ENCODE results near the gene KDM7A. TPM values are rescaled to one million over a fixed set of nuclear protein-coding genes. Genes with fewer than 3 reads are reported as not detected.

The KDM7A gene
- total and polyA plus RNA-seq, 2 of the 4 experiments (the other 2 are of a cell fraction): 1.5 to 2.3 TPM

DNA sequence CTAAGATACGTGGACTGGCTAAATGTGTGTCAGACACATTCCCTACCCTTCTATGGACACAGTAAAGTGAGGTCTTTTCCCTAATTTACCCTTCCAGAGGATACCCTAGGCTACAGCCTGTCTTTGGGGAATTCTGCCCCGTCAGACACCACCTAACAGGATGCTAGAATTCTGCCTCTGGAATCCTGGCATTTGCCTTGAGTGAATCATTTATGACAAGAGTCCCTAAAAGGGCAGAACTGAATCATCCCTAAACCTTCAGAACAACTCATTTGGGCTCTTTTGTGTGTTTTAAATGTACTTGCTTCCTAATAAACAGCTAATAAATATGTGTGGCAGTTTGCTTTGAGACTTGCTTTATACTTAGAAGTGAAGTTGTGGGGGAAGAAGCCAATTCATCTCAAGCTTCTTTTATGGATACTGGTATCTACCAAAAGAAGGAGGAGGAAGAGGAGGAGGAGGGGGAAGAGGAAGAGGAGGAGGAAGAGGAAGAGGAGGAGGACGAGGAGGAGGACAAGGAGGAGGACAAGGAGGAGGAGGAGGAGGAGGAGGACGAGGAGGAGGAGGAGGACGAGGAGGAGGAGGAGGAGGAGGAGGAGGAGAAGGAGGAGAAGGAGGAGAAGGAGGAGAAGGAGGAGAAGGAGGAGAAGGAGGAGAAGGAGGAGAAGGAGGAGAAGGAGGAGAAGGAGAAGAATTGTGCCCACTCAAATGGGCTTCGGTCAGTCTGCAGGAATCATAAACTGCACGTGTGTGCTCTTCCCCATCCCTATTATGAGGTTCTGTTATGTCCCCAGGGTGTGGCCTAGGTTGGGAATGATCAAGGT lies 141.2 kb downstream of the KDM7A start:
- BruUV-seq (replicated peaks): no TSS peak
- dilution Hi-C loops (cut with HindIII; ENCODE audit: low sequenced_read_pairs, unreplicated experiment): no loop called here
- peaks cover 8% of the 10 kb centered on the region for H3K36me3 ChIP-seq (ENCODE audit: control insufficient read depth, insufficient read depth, low read length)
- H2AK9ac ChIP-seq (replicated peaks; ENCODE audit: low read depth, low read length, poor library complexity): no peak overlapping the region
- H4K91ac ChIP-seq (ENCODE audit: insufficient read depth, low read depth, low read length): peak overlapping the region; percentile 85
- H4K5ac ChIP-seq (ENCODE audit: low read depth, low read length): peak overlapping the region; percentile 55
- H4K20me1 ChIP-seq (ENCODE audit: insufficient read depth, low read length): no peaks in the 10 kb centered on the region
- peak overlapping the region; percentile 88 for H3K14ac ChIP-seq (replicated peaks; ENCODE audit: low read depth, low read length)
- H3K79me1 ChIP-seq (ENCODE audit: low read depth in 1 of 2, low read length in 2 of 2): peaks cover 0 to 17% of the 10 kb centered on the region in 2 experiments; a peak in 1 of 4 replicates
- H2AK5ac ChIP-seq (ENCODE audit: low read depth, low read length): peak overlapping the region; percentile 83
- no peak overlapping the region for H2AFZ ChIP-seq (replicated peaks; ENCODE audit: low read length, poor library complexity)
- peak overlapping the region; percentile 75 to 91; a peak in 3 of 4 replicates for H4K8ac ChIP-seq (ENCODE audit: low read depth in 2 of 2, low read length in 2 of 2)
- H2BK15ac ChIP-seq (ENCODE audit: low read depth, low read length): peak overlapping the region; percentile 82
- in situ Hi-C loops (cut with MboI; ENCODE audit: low sequenced_read_pairs): no loop called here
- POLR2A ChIA-PET (ENCODE audit: unreplicated experiment): interaction anchor here (0.7 kb wide), 1 partner anchor 384 kb away, joined by 34 read pairs; no protein-coding TSS in a partner anchor
- H2BK20ac ChIP-seq (ENCODE audit: low read depth, low read length): peak overlapping the region; percentile 99
- H3K9me1 ChIP-seq (ENCODE audit: insufficient read depth, low read length): peaks cover 20% of the 10 kb centered on the region
- no peak overlapping the region for H3K4me3 ChIP-seq (ENCODE audit: insufficient read depth, low read depth, low read length)
- ATAC-seq (ENCODE audit: low read depth) (peak; percentile 90), DNase-seq (peak; percentile 81)
- H3K56ac ChIP-seq (ENCODE audit: extremely low read depth, insufficient read depth, low read length): peak overlapping the region; percentile 39; the same call in 1 of the 2 replicates
- intact Hi-C loops (cut with micrococcal nuclease): no loop called here
- H2BK120ac ChIP-seq (ENCODE audit: low read depth, low read length): peak overlapping the region; percentile 97
- peak overlapping the region; percentile 69 for H2BK5ac ChIP-seq (ENCODE audit: low read depth, low read length, poor library complexity, severe bottlenecking)
- peak overlapping the region; percentile 31; the same call in 1 of the 2 replicates for H3K27ac ChIP-seq (ENCODE audit: insufficient read depth, low read length)
- peak overlapping the region; percentile 44; the same call in 1 of the 2 replicates for H3K4me2 ChIP-seq (ENCODE audit: low read depth, low read length)
- H3K9me3 ChIP-seq (ENCODE audit: control insufficient read depth, insufficient read depth, low read length): no peaks in the 10 kb centered on the region
- H3K4me1 ChIP-seq (ENCODE audit: control insufficient read depth, insufficient read depth, low read length): peaks cover 13% of the 10 kb centered on the region
- H3K23ac ChIP-seq (ENCODE audit: low read depth, low read length): peak overlapping the region; percentile 76; the same call in 1 of the 2 replicates
- peak overlapping the region; percentile 91 for H3K4ac ChIP-seq (ENCODE audit: low read depth, low read length)
- H3K27me3 ChIP-seq (ENCODE audit: control insufficient read depth, insufficient read depth, low read length): no peaks in the 10 kb centered on the region
- H3K18ac ChIP-seq (ENCODE audit: low read depth, low read length): peak overlapping the region; percentile 58; the same call in 1 of the 2 replicates
- TF ChIP-seq NFE2L2 (IDR thresholded peaks at IDR 0.05; ENCODE audit: low read depth, low read length) (no peak), BHLHE40 (IDR thresholded peaks at IDR 0.05; ENCODE audit: low read depth, low read length) (no peak), MAFK (IDR thresholded peaks at IDR 0.05; ENCODE audit: low read depth, low read length) (peak; percentile 11; the same call in 1 of the 2 replicates), FOS (IDR thresholded peaks at IDR 0.05; ENCODE audit: low read depth, low read length) (peak; percentile 38; the same call in 1 of the 2 replicates), RAD21 (IDR thresholded peaks at IDR 0.05; ENCODE audit: low read length) (no peak), RFX5 (IDR thresholded peaks at IDR 0.05; ENCODE audit: low read depth, low read length) (no peak), CHD1 (IDR thresholded peaks at IDR 0.05; ENCODE audit: low read depth, low read length) (no peak)
- CTCF ChIA-PET: no interaction called here
- WGBS, 2 experiments (ENCODE audit: extremely low coverage in 2 of 2, insufficient read length in 1 of 2): no CpG with 5 or more reads among the region's 7 CpGs
- no peak overlapping the region for H3K9ac ChIP-seq (ENCODE audit: low read depth, low read length)

Small RNA genes within 50 kb of the gene (microRNA-seq; reads per million reads assigned to microRNA genes)
- gene RF00019 (ENCODE audit: insufficient read depth, insufficient read length) (not detected), gene RNU6-797P (ENCODE audit: insufficient read depth, insufficient read length) (not detected)

Small RNA genes within 50 kb of the gene (small RNA-seq; reads per million reads assigned to genes)
- 0 reads per million in 5 experiments for gene RF00019
- 0 reads per million in 5 experiments for gene RNU6-797P

Other genes starting within 250 kb of the KDM7A start
- gene PARP12, start 114.0 kb downstream of the KDM7A start, total RNA-seq (2012; rRNA removed): 6.9 and 7.2 TPM in 2 replicates
- gene PARP12, start 114.0 kb downstream of the KDM7A start, polyA plus RNA-seq (2012; rRNA removed): 11.3 and 14.0 TPM in 2 replicates
- 43.2 and 97.2 TPM in 2 replicates for gene SLC37A3, start 221.5 kb upstream of the KDM7A start, total RNA-seq (2012; rRNA removed)
- 36.3 and 45.3 TPM in 2 replicates for gene SLC37A3, start 221.5 kb upstream of the KDM7A start, polyA plus RNA-seq (2012; rRNA removed)
- not detected in 2 replicates for gene RAB19, start 227.1 kb upstream of the KDM7A start, total RNA-seq (2012; rRNA removed)
- gene RAB19, start 227.1 kb upstream of the KDM7A start, polyA plus RNA-seq (2012; rRNA removed): not detected in 2 replicates